ENCODE data around the gene NHLRC4.

The NHLRC4 gene

DNA sequence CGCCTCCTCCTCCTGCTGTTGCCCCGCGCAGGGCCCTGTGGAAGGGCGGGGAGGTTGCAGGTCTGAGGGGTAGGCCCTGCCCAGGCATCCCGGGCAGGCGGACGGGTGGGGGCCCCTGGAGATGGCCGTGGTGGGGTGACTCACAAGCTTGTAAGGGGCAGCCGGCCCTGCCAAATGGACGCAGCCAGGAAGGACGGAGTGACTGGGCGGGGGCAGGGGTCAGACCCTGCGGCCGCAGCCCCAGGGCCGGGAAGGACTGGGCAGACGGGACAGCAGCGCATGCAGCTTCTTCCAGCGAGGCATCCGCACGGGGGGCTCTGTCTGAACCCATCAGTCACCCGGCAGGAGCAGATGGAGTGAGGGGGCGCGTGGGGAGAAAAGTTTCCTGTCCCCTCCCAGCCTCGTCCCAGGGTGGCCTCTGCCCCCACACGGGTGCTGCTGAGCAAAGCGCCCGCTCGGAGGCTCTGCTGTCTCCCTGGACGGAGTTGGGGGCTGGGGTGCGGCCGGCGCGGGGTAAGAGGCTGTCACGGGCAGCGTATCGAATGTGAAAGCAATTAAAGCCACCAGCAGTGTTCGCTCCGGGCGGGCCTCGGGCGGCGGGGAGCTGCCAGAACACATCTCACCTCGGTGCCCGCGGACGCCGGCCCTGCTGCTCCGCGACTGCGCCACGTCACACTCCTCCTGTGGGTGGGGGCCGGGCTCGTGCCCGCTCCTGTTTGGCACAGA, 12.0 kb upstream of the NHLRC4 start:
- DNase-seq: no peak

DNA sequence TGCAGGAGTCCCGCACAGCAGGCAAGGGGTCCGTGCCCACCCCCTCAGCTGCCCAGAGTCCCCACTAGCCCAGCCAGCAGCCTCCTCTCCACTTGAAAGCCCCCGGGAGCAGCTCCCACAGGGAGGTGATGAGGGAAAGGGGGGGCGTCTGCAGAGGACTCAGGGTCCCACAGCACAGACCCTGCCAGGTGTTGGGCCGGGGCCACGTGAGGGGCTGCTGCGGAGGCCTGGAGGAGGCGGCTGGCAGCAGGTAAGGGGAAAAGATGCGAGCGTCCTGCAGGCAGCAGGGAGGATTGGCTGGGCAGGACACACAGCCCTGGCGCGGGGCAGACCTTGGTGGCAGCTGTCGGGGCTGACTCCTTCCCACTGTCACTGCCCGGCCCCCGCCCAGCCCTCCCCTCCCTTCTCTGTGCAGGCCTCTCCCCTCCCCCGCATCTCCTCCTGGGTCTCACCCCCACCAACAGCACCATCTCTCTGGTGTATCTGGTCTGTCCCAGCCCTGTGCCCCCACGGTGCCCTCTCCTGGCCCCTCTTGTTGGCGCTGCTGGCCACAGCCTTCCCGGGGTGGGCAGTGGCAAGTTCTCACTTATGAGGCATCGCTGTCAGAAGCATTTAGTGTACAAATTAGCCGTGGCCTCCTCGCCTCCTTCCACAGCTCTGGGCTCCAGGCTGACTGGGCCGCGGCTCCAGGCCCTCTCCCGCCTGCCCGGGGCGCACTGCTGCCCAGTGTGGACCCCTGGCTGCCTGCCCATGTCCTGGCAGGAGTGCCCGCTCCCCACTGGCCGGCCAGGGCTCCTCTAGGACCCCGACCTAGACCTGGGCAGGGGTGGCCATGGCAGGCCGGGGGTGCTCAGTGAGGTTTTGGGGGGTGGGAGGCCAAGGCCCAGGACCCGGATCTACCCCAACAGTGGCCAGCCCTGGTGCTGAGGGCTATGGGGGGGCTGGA, 11.0 kb upstream of the NHLRC4 start:
- DNase-seq: no peak

DNA sequence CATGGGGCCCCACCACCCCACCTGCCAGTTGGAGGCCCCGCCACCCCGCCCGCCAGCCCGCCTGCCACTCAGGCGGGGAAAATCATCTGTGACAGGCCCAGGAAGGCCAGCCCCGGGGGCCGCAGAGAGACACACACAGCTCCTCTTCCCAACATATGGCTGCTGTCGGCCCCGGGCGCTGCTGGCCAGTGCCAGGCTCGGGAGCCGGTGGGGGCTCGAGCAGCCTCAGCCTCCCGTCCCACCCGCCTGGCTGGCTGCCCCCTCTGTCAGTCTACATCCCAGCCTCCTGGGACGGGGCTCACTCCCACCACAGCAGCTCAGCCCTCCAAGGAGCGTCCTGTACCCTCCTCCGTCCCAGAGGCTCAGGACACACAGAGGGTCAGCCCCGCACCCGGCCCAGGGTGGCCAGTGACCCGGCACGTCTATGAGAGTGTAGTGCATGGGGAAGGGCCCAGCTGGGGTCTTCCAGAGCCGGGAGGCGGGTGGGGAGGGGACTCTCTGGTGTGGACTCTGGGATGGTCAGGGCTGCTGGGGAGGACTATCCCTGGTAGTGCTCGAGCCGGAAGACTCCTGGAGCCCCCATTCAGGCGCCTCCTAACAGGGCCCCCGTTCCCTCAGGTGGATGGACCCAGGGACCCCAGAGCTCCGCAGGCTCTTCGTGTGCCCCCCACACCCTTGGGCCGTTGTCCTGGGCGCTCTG, 10.2 kb upstream of the NHLRC4 start:
- no peak for DNase-seq

DNA sequence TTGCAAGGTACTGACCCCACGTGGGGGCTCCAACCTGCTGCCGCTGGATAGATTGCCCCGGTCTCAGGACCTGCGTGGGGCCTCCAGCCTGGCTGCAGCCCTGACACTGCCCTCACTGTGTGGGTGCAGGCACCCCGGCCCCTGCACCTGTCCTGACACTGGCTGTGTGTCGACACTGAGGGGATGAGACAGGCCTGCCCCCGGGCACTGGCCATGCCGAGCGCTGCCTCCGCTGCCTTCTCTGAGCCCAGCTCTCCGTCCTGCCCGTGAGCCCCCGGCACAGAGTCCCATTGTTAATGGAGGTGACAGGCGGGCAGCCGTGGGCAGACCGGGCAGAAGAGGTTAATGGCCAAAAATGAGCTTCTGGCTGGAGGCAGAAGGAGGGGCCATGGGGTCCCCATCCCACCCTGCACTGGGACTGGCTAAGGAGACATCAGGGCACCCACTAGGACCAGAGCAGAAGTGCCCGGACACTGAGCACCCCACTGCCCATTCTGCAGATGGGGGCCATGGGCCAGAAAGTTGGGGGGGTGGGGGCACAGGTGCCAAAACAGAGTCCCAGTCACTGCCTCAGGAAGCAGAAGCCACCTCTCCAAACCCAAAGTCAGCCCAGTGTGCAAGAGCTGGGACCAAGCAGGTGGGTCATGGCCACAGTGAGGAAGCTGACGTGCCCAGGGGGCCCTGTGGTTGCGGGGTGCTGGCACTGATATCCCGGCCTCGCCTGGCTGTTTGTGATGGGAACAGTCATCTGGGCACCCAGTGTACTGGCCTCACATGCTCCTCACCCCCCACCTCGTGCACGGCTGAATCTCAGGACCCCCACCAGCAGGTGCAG, 9.1 kb upstream of the NHLRC4 start:
- no peak for DNase-seq

DNA sequence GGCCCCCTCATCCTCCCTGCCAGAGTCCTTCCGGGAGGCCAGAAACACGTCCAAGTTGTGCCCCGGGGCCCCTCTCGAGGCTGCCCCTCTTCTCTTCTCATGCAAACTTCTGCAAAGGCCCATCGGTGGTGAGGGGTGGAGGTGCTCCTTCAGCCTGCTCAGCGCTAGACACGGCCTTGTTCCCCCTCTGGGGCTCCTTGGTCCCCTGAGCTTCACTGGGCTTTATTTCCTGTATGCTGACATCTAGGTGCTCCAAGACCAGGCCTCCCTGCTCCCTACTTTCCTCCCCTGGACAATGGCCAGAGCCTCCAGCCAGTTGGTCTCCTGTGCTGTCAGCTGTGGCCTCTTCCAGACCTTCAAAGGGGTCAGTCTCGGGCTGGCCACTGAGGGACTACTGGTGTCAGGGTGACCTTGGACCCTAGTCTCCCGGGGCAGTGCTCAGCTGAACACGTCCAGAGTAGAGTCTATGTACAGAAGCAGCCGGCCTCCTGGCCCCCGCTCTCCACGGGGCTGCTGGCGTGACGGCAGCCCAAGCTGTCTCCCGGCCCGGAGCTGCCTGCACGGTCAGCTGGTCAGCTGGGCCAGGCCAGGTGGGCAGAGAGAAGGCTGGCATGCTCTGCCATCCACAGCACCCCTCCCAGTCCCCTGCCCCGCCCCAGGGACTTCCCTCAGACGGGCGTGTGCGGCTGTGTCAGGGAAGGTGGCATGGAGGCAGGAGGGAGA, 8.3 kb upstream of the NHLRC4 start:
- no peak for DNase-seq

DNA sequence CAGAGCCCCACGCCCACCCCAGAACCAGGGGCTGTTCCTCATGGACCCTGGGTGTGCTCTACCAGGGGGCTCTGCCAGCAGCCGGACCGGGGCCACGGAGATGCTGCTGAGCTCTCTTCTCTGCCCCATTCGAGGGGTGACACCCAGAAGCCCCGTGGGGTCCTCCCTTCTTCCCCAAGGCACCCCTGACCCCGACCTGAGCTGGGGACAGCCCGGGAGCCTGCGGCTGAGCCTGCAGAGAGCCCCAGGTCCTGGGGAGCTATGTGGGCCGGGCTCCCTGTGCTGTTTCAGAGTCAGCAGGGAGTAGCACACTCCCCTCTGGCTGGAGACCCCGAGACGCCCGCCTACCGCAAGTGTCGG, 7.8 kb upstream of the NHLRC4 start:
- no peak for DNase-seq

DNA sequence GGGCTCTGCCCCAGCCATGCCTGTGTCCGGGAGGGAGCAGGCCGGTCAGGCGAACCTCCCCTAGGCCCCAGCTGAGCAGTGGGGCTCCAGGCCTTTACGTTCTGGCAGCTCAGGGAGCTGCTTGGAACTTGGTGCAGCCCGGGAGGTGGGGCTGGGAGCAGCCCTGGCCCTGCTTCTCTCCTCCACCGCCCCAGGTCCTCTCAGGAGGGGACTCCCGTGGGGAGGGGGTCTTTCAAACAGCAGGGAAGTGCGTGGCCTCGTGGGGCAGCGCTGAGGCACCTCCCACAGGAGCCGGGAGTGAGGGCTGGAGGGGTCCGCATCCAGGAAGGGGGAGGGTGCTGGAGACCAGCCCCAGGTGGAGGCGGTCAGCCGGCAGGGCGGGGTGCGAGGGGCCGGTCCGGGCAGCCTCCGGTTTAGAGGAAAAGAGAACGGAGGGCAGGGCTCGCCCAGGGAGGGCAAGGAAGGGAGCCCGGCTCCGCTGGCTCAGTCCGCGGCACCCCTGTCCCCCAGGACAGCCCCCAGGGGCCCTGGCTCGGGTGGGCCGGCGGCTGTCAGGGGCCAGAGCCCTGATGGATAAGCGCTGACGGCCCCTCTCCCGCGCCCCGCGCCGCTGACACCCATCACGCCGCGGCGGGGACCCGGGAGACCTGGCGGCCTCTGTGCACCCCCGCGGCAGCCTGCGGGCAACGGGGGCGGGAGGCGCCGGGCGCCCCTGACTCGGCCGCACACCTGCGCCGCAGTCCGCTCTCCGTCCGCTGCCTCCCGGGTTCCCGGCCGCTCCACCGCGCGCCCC, 7.2 kb upstream of the NHLRC4 start:
- no peak for DNase-seq

DNA sequence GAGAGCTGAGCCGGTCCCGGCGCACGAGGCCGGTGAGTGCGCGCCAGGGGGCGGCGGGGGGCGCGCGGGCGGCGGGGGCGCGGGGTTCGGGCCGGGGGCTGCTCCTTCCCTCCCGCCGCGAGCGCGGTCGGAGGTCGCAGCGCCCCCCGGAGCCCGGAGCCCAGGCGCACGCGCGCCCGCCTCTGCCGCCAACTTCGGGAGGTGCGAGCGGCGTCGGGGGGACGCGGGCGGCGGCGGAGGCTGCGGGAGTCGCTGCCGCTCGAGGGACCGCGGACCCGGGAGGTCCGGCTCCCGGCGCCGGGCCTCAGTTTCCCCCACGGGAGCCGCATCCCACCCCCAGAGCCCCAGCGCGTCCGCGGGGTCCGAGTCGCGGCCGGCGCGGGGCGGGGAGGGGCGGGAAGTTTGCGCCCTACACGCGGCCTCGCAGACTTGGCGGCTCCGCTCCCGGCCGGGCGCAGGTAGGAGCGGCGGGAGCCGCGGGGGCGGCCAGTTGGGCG, 6.6 kb upstream of the NHLRC4 start, which contains the start of gene PRR35:
TSS of gene PRR35 (plus strand) at position 191 of the 497 bp plus-strand sequence. CDS start 2,901 bp downstream, outside the sequence.
- no peak for DNase-seq

DNA sequence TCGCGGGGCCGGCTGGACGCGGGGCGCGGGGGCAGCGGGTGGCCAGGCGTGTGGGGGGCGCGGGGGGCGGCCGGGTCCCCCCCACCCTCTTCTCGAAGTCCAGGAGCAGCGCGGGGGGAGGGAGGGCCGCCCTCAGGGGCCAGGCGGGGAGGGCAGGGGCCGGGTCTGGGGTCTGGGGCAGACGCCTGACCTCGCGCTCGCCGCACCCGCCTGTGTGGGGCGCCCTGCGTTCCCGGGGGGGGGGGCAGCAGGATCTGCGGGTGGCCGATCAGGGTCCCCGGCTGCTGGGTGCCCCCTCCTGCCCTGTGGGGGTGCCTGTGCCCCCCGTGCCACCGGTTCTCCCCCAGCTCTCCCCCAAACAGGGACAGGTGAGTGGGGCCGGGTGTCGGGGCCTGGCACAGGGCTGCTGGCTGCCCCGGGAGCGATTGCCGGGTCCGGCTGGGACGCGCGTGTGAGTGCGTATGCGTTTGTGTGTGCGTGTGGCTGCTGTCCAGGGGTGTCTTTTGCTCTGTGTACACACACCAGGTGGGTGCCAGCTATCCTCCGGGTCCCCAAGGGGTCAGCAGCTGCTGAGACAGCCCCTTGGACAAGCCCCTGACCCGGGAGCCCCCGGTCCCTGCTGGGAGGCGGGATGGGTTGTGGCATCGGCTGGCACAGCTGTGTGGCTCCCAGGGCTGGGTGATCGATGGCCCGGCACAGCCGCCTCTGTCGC, 5.9 kb upstream of the NHLRC4 start:
- no peak for DNase-seq

DNA sequence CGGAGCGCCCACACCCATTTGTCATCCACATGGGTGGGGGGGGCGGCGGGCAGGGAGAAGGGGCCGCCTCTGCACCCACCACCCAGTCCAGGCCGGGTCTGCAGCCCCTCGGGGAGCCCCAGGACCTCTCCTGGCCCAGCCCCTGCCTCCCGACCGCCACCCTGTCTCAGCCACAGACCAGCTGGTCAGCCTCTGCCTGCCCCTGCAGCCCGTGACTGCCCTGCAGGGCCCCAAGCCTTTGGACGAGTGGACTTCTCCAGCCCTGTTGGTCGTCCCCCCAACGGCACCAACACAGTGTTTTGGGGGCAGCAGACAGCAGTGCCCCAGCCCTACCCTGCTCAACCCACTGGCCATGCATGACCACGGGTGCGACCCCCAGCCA, 5.4 kb upstream of the NHLRC4 start:
- DNase-seq: no peak

DNA sequence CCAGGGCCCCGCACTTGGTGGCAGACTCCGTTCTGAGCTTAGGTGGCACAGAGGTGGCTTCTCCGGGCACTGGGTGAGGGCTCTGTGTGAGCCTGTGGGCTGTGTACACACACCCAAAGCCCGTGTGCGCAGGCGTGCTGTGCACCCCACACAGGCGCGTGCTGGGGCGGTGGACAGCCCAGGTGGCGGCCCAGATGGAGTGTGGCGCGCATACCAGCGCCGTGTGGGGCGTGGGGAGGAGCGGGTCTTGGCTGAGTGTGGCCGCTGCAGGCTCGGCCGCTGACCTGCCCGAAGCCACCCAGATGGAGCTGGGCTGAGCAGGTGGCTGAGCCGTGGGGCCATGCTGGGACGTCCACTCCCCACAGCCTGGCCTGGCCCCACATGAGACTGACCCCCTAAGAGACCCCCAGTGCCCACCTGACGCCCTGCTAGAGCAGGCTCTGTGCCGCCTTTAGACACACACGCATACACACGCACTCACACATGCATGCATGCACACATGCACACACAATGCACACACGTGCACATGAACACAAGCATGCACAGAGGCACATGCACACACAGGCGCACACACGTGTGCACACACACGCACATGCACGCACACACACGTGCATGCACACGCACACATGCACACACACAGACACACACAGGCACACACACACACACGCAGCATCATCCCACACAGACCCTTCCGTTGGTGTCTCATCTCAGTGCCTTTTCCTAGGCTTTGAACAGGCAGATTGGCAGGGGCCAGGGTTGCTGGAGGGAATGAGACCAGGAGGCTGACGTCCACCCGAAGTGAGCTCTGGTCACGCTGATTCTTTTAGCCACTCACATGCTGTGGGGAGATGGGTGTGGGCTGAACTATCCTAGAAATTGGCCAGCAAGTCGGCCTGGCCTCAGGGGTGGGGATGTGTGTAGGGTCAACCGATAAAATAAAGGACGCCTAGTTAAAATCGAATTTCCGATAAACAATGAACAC, 4.6 kb upstream of the NHLRC4 start:
- no peak for DNase-seq

DNA sequence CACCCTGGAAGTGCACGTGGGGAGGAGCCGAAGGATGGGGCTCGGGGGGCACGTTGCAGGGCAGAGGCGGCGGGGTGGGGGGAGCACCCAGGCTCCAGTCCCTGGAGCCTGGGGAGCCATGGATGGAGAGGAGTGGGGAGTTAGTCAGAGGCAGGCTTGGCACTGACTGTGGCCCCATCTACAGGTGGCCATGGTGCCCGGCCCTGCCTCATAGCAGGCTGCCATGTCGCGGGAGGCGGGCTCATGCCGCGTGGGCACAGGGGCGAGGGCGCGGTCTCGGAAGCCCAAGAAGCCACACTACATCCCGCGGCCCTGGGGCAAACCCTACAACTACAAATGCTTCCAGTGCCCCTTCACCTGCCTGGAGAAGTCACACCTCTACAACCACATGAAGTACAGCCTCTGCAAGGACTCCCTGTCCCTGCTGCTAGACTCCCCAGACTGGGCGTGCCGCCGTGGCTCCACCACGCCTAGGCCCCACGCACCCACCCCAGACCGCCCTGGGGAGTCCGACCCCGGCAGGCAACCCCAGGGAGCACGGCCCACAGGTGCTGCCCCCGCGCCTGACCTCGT, 3.6 kb upstream of the NHLRC4 start:
- DNase-seq: no peak

DNA sequence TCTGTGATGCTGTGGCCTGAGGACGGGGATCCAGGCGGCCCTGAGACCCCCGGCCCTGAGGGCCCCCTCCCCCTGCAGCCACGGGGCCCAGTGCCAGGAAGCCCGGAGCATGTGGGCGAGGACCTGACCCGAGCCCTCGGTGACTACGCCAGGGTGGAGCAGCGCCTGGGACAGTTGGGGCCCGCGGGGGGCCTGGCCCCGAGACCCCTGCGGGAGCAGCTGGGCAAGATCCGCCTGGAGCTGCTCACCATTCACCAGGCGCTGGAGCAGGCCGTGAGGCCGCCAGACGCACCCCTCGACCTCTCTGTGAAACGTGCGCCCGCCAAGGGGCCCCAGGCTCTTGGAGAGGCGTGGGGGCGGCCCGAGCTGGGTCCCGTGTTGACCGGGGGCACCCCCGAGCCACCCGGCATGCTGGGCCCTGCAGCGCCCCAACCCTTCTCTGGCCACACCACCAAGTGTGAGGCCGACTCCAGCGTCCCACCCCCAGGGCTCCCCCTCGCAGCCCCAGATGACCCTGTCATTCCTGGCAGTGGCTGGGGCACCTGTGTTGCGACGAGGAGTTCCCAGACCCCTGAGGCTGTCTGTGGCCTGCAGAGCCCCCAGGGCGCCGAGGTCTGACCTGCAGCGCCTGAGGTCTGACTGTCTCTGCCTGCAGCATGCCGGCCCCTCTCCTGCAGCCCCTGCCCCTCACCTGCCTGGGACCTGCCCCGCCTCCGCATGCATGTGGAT, 2.0 kb upstream of the NHLRC4 start:
- DNase-seq: no peak

DNA sequence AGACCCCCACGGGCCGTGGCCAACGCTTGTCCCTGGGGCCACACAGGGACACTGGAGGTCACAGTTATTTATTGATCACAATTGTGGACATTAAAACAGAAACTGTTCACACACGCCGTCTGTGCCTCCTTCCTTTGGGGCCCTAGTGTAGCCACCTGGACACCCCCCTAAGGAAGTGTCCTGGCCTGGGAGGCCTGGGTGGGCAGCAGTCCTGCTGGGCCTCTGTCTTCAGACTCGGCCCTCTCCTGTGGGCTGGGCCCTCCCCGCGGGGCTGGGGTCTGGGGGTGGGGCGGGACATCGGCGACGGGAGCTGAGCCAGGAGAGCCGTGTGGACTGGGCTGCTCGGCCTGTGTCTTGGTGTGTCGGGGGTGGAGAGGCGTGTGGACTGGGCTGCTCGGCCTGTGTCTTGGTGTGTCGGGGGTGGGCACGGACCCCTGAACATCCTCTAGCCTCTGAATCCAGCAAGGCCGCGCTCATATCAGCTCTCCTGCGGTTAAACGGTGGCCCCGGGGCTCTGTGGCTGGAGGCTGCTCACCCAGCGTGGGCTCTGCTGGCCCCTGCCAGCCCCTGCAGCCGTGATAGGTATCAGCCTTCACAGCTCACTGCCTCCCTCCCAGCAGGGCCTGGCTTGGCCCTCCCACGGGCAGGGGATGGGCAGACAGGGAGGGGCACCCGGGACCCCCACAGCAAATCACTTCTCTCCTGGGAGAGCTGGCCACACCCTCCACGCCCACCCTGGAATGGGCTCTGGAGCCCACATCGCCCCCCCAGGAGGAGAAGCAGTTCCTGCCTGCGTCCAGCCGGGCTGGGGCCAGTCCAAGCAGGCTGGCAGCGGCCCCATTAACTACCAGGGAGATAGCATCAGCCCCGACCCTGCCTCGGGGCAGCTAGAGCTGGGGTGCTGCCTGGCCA, 1.1 kb upstream of the NHLRC4 start:
- no peak for DNase-seq

DNA sequence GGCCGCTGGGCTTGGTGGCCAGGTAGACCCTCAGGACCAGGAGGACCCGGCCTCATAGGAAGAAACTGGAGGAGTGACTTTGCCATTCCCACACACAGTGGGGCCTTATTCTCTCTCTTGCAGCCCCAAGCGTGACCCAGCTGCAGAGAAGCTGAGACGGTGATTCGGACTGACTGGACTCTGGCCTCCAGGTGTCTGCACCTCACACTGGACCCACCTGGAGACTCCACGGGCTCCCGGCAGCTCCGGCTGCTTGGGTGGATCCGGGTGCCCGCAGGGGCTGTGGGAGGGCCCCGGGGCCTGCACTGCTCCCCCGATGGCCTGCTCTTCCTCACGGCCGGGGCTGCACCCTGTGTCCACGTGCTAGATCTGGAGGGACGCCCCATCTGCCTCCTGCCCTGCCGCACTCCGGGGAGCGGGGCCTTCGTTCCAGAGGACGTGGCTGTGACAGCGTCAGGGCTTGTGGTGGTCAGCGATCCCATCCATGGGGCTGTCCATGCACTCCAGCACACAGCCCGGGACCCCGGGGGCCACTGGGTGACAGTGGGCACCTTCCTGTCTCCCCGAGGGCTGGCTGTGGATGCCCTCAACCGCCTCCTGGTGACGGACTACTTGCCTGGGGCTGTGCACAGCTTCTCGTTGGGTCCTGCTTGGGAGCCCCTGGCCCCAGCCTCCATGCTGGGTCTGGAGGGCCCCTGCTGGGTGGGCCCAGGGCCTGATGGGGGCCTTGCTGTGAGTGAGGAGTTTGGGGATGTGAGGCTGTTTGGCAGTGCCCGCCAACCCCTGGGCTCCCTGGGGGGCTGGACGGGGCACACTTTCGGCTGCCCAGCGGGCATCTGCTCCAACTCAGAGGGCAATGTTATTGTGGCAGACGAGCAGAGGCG, 810 bp downstream of the NHLRC4 start:
- no peak for DNase-seq

All from stimulated activated CD4-positive, alpha-beta T cell treated with anti-CD3 and anti-CD28 coated beads, Interleukin-12 subunit alpha, Interleukin-12 subunit beta, amount 100 ng/mL, for 4 hours (primary cell).